ENCODE results near the gene PCDH12. TPM values are rescaled to one million over a fixed set of nuclear protein-coding genes. Genes with fewer than 3 reads are reported as not detected.

Gene PCDH12
- total and polyA plus RNA-seq, 10 of the 15 experiments (the other 5 are each of a cell fraction or from before 2014, with no cell fraction given) = 0.01 to 0.14 (median 0.06) TPM; not detected in 4

DNA sequence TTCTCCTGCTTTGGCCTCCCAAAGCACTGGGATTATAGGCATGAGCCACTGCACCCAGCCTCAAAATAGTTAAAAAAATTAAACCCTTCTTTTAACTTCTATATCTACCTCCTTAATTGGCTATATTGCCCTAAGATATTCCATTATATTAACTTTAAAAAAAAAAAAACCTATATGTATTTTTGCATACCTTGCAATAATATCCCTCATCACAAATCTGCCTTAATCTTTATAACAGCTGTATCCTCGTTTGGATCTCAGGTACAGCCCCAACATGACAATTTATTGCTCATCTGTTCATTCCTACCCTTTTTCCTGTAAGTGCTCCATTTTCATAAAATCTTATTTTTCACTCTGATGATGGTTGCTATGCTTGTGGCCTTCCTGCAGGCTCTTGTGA lies 42.2 kb upstream of the PCDH12 start:
- no peak for FAIRE-seq
- ATAC-seq = no peak
- Histone ChIP-seq H3K9me3 (replicated peaks; ENCODE audit: control insufficient read depth, insufficient read depth, low read length) (no peaks in the 10 kb centered on the region), H3K9ac (ENCODE audit: control insufficient read depth, insufficient read depth, low read length) (no peak overlapping the region), H3K4me2 (ENCODE audit: control insufficient read depth, insufficient read depth) (no peak overlapping the region), H2AFZ (ENCODE audit: control insufficient read depth, low read depth, low read length) (no peak overlapping the region), H3K4me1 (ENCODE audit: control insufficient read depth, insufficient read depth, low read length) (no peaks in the 10 kb centered on the region), H3K27me3 (replicated peaks in 1 of 2; ENCODE audit: control insufficient read depth in 2 of 2, insufficient read depth in 2 of 2, low read length in 1 of 2) (no peaks in the 10 kb centered on the region), H4K20me1 (ENCODE audit: control insufficient read depth, insufficient read depth) (no peaks in the 10 kb centered on the region), H3K27ac (ENCODE audit: control insufficient read depth, insufficient read depth) (no peak overlapping the region), H3K36me3 (ENCODE audit: control insufficient read depth in 2 of 2, insufficient read depth in 2 of 2, low read length in 1 of 2) (0 out of 4 replicates have a peak, but pooled peaks cover 0 to 3% of the 10 kb centered on the region in 2 experiments), H3K4me3 (no peak overlapping the region), H3K79me2 (ENCODE audit: control insufficient read depth, insufficient read depth, low read length) (no peaks in the 10 kb centered on the region)
- SMC1A ChIA-PET (ENCODE audit: uncharacterized antibody, unreplicated experiment) = interaction anchor here (0.6 kb wide), 2 partner anchors 23 to 63 kb away, joined by 3 to 4 read pairs; no protein-coding TSS in a partner anchor
- in situ Hi-C loops (cut with MboI) (no loop called here), intact Hi-C loops (cut with micrococcal nuclease; ENCODE audit: unreplicated experiment) (no loop called here)
- POLR2A ChIA-PET = no interaction called here
- TF ChIP-seq FOXK2 (IDR thresholded peaks at IDR 0.05) (no peak), MXI1 (IDR thresholded peaks at IDR 0.05; ENCODE audit: low read depth, low read length) (no peak), SPI1 (IDR thresholded peaks at IDR 0.05; ENCODE audit: borderline replicate concordance, insufficient read depth, low read depth, low read length) (no peak), ETV6 (conservative IDR thresholded peaks at IDR 0.05 in 1 of 2, IDR thresholded peaks at IDR 0.05 in 1 of 2; ENCODE audit: borderline replicate concordance in 1 of 2, low read depth in 1 of 2) (no peak), SRF (IDR thresholded peaks at IDR 0.05; ENCODE audit: low read depth in 2 of 2, low read length in 2 of 2) (no peak)
- TF ChIP-seq, protein P1, sequence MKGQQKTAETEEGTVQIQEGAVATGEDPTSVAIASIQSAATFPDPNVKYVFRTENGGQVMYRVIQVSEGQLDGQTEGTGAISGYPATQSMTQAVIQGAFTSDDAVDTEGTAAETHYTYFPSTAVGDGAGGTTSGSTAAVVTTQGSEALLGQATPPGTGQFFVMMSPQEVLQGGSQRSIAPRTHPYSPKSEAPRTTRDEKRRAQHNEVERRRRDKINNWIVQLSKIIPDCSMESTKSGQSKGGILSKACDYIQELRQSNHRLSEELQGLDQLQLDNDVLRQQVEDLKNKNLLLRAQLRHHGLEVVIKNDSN (IDR thresholded peaks at IDR 0.05; ENCODE audit: borderline replicate concordance, extremely low read length, insufficient read depth, low read depth, low read length) = no peak
- RAD21 ChIA-PET (ENCODE audit: unreplicated experiment) = interaction anchor here (0.9 to 1.8 kb wide), 2 partner anchors 10 to 143 kb away, joined by 3 to 7 read pairs; no protein-coding TSS in a partner anchor
- DNase-seq (ENCODE audit: low read depth, low spot score) = no peak
- BruUV-seq (replicated peaks) = no TSS peak
- WGBS (ENCODE audit: insufficient coverage, insufficient replicate concordance, low lambda C conversion rate, missing lambda C conversion rate) = 39% methylated on average over 1 of the region's 1 CpG
- CTCF ChIA-PET = interaction anchor here (1.2 to 6.7 kb wide), 3 partner anchors 10 to 46 kb away, joined by 3 to 68 read pairs (median 11); partner anchors contain the start of gene GNPDA1
